GM13976 (cell line): Measurements from ENCODE around the gene FAM83G.

Experiments
- DNase-seq: peaks from one replicate; pipeline ENCODE4 v3.0.0; 2012; ENCODE audit warnings: low spot score
- in situ Hi-C: fragments of 300-500 bp; cut with MboI; formaldehyde crosslinking; loops from one replicate; pipeline ENCODE4 v1.12.0; 2022; ENCODE audit warnings: low sequenced_read_pairs, mixed read lengths, inconsistent platforms; ENCODE audit not compliant: unreplicated experiment
- TF ChIP-seq, protein P1 (sequence below): IDR thresholded peaks from 2 replicates; pipeline ENCODE4 v1.5.1; 2012; ENCODE audit warnings: borderline replicate concordance, mild to moderate bottlenecking; ENCODE audit not compliant: insufficient read depth; ENCODE audit errors: extremely low read depth, missing control alignments, control extremely low read depth

FAM83G gene

DNA sequence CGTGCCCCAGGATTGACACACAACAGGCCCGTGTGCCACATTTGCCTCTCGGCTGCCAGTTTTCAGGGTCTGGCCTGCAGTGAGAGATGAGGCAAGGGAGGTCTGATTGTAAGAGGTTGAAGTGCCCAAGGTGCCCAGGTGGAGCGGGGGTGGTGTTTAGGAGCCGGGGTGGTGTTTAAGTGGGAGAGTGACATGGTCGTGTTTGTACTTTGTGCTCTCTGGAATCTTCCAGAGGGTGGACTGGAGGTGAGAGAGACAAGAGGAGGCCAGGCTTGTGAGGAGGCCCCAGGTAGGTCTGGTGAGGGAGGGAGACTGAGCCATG is 42.1 kb downstream of the FAM83G start:
- TF ChIP-seq, protein P1, sequence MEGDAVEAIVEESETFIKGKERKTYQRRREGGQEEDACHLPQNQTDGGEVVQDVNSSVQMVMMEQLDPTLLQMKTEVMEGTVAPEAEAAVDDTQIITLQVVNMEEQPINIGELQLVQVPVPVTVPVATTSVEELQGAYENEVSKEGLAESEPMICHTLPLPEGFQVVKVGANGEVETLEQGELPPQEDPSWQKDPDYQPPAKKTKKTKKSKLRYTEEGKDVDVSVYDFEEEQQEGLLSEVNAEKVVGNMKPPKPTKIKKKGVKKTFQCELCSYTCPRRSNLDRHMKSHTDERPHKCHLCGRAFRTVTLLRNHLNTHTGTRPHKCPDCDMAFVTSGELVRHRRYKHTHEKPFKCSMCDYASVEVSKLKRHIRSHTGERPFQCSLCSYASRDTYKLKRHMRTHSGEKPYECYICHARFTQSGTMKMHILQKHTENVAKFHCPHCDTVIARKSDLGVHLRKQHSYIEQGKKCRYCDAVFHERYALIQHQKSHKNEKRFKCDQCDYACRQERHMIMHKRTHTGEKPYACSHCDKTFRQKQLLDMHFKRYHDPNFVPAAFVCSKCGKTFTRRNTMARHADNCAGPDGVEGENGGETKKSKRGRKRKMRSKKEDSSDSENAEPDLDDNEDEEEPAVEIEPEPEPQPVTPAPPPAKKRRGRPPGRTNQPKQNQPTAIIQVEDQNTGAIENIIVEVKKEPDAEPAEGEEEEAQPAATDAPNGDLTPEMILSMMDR = no peak
- DNase-seq = no peak
- in situ Hi-C loops = no loop called here

DNA sequence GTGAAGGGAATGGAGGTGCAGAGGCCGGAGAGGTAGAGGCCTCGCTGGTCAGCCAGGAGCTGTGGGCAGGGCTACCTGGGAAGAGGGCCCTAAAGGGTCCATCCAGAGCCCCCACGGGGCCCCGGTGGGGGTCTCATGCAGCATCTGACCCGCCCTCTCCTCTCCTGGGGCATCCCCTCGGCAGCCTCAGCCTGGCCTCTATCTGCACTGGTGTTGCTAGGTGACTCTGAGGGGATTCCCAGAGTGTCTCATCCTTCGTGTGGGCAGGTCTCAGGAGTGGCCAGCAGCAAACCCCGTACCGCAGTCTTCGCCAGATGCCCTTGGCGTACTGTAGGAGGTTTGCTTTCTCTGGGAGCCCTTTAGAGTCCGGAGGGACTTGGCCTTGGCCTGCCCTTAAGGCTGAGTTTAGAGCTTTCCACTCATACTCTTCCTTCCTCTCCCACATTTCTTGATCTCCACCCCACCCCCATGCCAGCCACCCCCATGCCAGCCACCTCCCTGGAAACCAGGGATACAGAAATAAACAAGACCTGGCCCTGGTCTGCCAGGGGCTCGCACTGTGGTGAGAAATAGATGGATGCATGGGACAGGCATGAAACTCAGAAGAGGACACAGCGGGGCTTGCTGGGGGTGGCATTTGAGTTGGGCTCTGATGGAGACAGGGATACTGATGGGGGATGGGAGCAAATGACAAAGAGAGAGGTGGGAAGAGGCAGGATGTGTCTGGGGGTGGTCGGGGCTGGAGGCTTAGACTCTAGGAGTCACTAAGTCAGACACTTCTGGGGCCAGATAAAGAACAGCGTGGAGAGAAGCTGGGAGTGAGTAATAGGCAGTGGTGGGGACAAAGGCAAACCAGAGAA is 42.7 kb downstream of the FAM83G start:
- TF ChIP-seq, protein P1 = no peak
- peak; percentile 82 for DNase-seq
- in situ Hi-C loops = no loop called here

DNA sequence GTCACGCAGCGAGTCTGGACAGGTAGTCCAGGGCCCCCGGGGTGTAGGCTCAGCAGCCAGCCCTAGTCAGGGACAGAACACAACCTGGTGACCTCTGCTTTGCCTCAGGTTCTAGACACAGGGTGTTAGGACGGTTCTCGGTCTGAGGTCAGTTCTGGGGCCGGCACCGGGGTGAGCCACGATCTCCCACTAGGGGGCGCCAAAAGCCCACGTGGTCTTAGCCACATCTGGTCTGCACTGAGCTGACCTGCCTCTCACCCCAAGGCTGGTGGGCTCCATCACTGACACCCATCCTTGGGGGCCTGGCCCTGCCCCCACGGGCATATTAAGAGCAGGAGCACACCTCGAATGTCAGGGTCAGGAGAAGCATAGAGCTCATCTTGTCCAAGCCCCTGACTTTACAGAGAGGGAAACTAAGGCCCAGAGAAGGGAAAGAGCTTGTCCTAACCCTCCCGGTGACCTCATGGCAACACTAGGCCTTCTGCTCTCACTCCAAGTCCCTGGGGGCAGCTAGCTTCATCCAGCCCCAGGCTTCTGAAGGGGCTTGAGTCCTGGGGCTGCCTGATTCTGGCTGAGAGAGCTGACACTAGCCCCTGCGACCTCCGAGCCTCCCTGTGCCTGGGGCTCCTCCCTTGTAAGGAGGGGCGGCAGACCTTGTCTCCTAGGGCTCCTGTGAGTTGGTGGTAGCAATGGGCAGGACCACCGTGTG is 43.6 kb downstream of the FAM83G start:
- TF ChIP-seq, protein P1 = peak; percentile 86
- peak; percentile 93 for DNase-seq
- in situ Hi-C loops = no loop called here

DNA sequence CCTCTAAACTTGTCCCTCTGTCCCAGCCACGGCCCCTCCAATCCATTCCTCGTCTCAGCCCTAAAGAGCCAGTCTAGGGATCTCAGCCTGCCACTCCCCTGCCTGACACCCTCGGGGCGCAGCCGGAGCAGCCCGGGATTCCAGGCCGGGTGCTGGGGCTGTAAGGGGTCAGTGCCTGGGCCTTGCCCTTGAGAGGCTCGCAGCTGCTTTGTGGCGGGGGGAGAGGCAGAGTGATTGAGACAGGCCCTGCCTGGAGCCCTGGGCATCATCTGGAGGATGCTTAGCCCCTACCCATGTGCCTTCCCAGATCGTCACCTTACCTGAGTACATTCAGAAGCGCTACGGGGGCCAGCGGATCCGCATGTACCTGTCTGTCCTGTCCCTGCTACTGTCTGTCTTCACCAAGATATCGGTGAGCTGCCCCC is 44.3 kb downstream of the FAM83G start:
- no peak for DNase-seq
- TF ChIP-seq, protein P1 = no peak
- in situ Hi-C loops = no loop called here

DNA sequence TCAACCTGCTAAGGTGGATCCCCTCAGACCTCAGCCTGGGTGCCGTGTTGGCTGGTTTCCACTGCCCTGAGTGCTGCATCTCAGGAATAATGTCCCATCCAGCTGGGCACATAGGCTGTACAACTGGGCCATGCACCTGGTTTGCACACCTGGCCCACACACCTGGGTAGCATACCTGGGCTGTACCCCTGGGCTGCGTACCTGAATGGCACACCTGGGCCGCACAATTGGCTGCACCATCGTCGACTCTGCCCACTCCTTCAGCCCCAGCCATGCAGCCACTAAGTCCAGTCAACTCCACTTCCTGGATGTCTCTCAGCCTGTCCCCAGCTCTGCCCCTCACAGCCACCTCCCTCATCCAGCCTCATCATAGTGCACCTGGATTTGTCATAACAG is 44.7 kb downstream of the FAM83G start:
- no peak for DNase-seq
- in situ Hi-C loops = no loop called here
- TF ChIP-seq, protein P1 = no peak

DNA sequence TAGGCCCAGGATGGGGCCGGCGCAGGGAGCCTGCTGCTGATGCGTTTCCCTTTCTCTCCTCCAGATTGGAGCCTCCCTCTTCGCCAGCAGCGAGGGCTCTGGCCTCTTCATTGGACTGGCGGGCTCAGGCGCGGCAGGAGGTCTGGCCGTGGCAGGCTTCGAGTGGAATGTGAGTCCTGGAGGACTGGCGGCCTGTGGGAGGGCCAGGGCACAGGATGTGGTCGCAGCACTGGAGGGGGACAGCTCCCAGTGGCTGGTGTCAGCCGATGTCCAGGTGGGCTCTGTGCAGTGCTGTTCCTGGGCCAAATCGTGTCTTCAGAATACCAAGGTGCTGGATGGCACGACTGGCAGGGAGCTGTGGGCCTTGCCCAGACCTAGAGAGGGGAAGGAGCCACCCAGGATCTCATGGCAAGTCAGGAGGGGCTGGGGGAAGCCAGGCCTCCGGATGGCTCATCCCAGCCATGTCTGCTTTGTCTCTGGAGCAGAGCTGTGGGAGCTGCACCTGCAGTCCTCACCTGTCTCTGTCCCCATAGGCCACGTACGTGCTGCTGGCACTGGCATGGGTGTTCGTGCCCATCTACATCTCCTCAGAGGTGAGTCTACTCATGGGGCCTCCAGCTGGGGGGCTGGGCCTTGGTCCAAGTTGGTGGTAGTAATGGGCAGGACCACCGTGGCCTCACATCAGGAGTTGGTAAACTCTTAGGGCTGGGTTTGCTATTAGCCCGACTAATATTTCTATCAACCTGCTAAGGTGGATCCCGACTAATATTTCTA is 45.3 kb downstream of the FAM83G start:
- no peak for DNase-seq
- in situ Hi-C loops = no loop called here
- TF ChIP-seq, protein P1 = no peak
